Measurements from ENCODE around the gene ACAD10. TPM values are rescaled to one million over a fixed set of nuclear protein-coding genes. Genes with fewer than 3 reads are reported as not detected.

Gene ACAD10
- total and polyA plus RNA-seq, 10 donors, result 10.2 to 40.5 (median 26.9) TPM

GRCh38 chr12:111685322-111685810, 487 bp upstream of the ACAD10 start:
- TF ChIP-seq POLR2AphosphoS5 (IDR thresholded peaks at IDR 0.05) (no peak), POLR2A (IDR thresholded peaks at IDR 0.05) (no peak), CTCF (IDR thresholded peaks at IDR 0.05 in 8 of 11, conservative IDR thresholded peaks at IDR 0.05 in 3 of 11) (no peak)
- peak overlapping the region; percentile 70 to 99 (median 95) for H3K4me3 ChIP-seq
- 0 to 1% (median 1%) methylated on average over 22 to 36 of the region's 36 CpGs for WGBS, 5 donors
- H3K36me3 ChIP-seq, result peaks cover 5 to 32% (median 28%) of the 10 kb centered on the region in 6 donors
- no peak for DNase-seq
- H3K27me3 ChIP-seq (replicated peaks in 1 of 7), result no peaks in the 10 kb centered on the region
- peaks cover 20 to 44% (median 31%) of the 10 kb centered on the region in 6 donors for H3K4me1 ChIP-seq
- H3K9me3 ChIP-seq, result no peaks in the 10 kb centered on the region
- H3K27ac ChIP-seq, result peak overlapping the region; percentile 59 to 95 (median 90)
- intact Hi-C loops (cut with DNase I; ENCODE audit: low total_unique reads), result no loop called here

GRCh38 chr12:111686574-111687105, 787 bp downstream of the ACAD10 start:
- 22 to 32% (median 23%) methylated on average over 15 of the region's 15 CpGs for WGBS, 5 donors
- Histone ChIP-seq H3K36me3 (peaks cover under 1 to 19% (median 15%) of the 10 kb centered on the region in 6 donors), H3K9me3 (no peaks in the 10 kb centered on the region), H3K27ac (peak overlapping the region; percentile 59 to 95 (median 90)), H3K4me3 (peak overlapping the region; percentile 70 to 99 (median 95)), H3K27me3 (replicated peaks in 1 of 7) (no peaks in the 10 kb centered on the region), H3K4me1 (peaks cover 20 to 44% (median 31%) of the 10 kb centered on the region in 6 donors)
- intact Hi-C loops (cut with DNase I; ENCODE audit: low total_unique reads), result no loop called here
- no peak for DNase-seq
- no peak for TF ChIP-seq CTCF (IDR thresholded peaks at IDR 0.05 in 8 of 11, conservative IDR thresholded peaks at IDR 0.05 in 3 of 11)
- no peak for TF ChIP-seq POLR2A (IDR thresholded peaks at IDR 0.05)
- no peak for TF ChIP-seq POLR2AphosphoS5 (IDR thresholded peaks at IDR 0.05)

- Histone ChIP-seq H3K9me3 (no peaks in the 10 kb centered on the region), H3K27me3 (replicated peaks in 1 of 7) (no peaks in the 10 kb centered on the region), H3K27ac (no peak overlapping the region), H3K36me3 (peaks cover 0 to 13% (median 9%) of the 10 kb centered on the region in 6 donors), H3K4me3 (peak overlapping the region in 2 of 8 donors; percentile 90 to 99), H3K4me1 (peaks cover 20 to 44% (median 31%) of the 10 kb centered on the region in 6 donors)
- no peak for DNase-seq
- no peak for TF ChIP-seq POLR2A (IDR thresholded peaks at IDR 0.05)
- no peak for TF ChIP-seq CTCF (IDR thresholded peaks at IDR 0.05 in 8 of 11, conservative IDR thresholded peaks at IDR 0.05 in 3 of 11)
- TF ChIP-seq POLR2AphosphoS5 (IDR thresholded peaks at IDR 0.05), result no peak
- intact Hi-C loops (cut with DNase I; ENCODE audit: low total_unique reads), result no loop called here
- 66 to 82% (median 72%) methylated on average over 2 of the region's 2 CpGs for WGBS, 5 donors
Observed at GRCh38 chr12:111687255-111687654, 1.4 kb downstream of the ACAD10 start.

GRCh38 chr12:111687952-111688351, 2.1 kb downstream of the ACAD10 start:
- TF ChIP-seq POLR2A (IDR thresholded peaks at IDR 0.05) (no peak), CTCF (IDR thresholded peaks at IDR 0.05 in 8 of 11, conservative IDR thresholded peaks at IDR 0.05 in 3 of 11) (no peak)
- 87 to 95% (median 91%) methylated on average over 10 of the region's 10 CpGs for WGBS, 5 donors
- Histone ChIP-seq H3K36me3 (peaks cover 0 to 12% (median 6%) of the 10 kb centered on the region in 6 donors), H3K4me1 (peaks cover 20 to 43% (median 31%) of the 10 kb centered on the region in 6 donors), H3K27ac (no peak overlapping the region), H3K27me3 (replicated peaks in 1 of 7) (no peaks in the 10 kb centered on the region), H3K9me3 (no peaks in the 10 kb centered on the region), H3K4me3 (no peak overlapping the region)
- intact Hi-C loops (cut with DNase I; ENCODE audit: low total_unique reads), result no loop called here
- DNase-seq, result no peak
